ENCODE data around the gene ASPN.

ASPN gene

GRCh38 chr9:92432972-92433548 is 49.2 kb downstream of the ASPN start:
- TF ChIP-seq, protein P1, sequence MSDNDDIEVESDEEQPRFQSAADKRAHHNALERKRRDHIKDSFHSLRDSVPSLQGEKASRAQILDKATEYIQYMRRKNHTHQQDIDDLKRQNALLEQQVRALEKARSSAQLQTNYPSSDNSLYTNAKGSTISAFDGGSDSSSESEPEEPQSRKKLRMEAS (IDR thresholded peaks at IDR 0.05; ENCODE audit: low read depth, low read length): no peak
- TF ChIP-seq POLR2A (IDR thresholded peaks at IDR 0.05; ENCODE audit: extremely low read depth, insufficient read length) (no peak), MYC (IDR thresholded peaks at IDR 0.05; ENCODE audit: low read depth, low read length) (no peak), CTCF (IDR thresholded peaks at IDR 0.05; ENCODE audit: low read depth, low read length) (no peak)
- no peak for DNase-seq (ENCODE audit: low read depth)
- no peak overlapping the region for H3K4me3 ChIP-seq (ENCODE audit: low read depth, low read length)

- TF ChIP-seq POLR2A (IDR thresholded peaks at IDR 0.05; ENCODE audit: extremely low read depth, insufficient read length) (no peak), MYC (IDR thresholded peaks at IDR 0.05; ENCODE audit: low read depth, low read length) (no peak), CTCF (IDR thresholded peaks at IDR 0.05; ENCODE audit: low read depth, low read length) (no peak)
Measured at GRCh38 chr9:92432350-92432749, 50.0 kb downstream of the ASPN start.

DNA sequence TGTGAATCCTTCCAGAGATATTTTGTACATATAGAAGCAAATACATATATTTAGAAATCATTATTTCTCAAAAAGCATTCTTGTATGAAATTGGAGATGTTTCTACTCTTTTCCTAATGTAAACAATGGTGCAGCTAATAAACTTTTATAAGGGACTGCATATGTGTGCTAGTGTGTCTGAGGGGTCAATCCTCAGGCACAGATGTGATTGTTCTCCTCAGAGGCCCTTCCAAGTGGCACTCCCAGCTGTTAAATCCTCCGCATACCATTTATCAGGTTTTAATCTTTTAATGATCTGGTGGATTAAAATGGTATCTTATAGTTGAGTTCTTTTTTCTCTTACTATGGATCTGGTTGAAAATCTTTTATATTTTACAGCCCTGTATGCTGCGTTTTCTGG is 52.5 kb downstream of the ASPN start:
- TF ChIP-seq CTCF (IDR thresholded peaks at IDR 0.05; ENCODE audit: low read depth, low read length) (no peak), MYC (IDR thresholded peaks at IDR 0.05; ENCODE audit: low read depth, low read length) (no peak), POLR2A (IDR thresholded peaks at IDR 0.05; ENCODE audit: extremely low read depth, insufficient read length) (no peak)
- TF ChIP-seq, protein P1 (IDR thresholded peaks at IDR 0.05; ENCODE audit: low read depth, low read length): no peak
- H3K4me3 ChIP-seq (ENCODE audit: low read depth, low read length): no peak overlapping the region
- no peak for DNase-seq (ENCODE audit: low read depth)

More at GRCh38 chr9:92432350-92432749, 50.0 kb downstream of the ASPN start:
- DNase-seq (ENCODE audit: low read depth): no peak
- H3K4me3 ChIP-seq (ENCODE audit: low read depth, low read length): no peak overlapping the region

- H3K4me3 ChIP-seq (ENCODE audit: low read depth, low read length): no peak overlapping the region
- no peak for DNase-seq (ENCODE audit: low read depth)
- no peak for TF ChIP-seq CTCF (IDR thresholded peaks at IDR 0.05; ENCODE audit: low read depth, low read length)
- TF ChIP-seq, protein P1 (IDR thresholded peaks at IDR 0.05; ENCODE audit: low read depth, low read length): no peak
- no peak for TF ChIP-seq POLR2A (IDR thresholded peaks at IDR 0.05; ENCODE audit: extremely low read depth, insufficient read length)
- TF ChIP-seq MYC (IDR thresholded peaks at IDR 0.05; ENCODE audit: low read depth, low read length): no peak
Measured at GRCh38 chr9:92426501-92427145, 55.7 kb downstream of the ASPN start.

DNA sequence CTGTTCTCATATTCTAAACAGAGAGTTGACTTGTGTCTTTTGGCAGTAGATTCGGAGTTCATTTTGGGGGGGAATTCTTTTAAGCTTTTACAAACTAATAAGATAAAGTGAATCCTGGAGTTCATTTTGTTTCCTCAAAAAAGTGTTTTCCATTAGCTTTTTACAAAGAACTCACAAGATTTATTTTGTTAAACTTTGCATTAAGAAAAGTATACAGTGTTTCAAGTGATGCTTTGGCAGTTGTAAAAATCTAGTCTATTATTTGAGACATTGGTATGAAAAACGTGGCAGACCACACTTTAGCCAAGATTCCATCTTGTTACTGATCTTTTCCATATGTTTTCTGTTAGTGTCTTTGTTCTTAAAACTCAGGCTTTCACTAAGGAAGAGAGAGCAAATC is 56.8 kb downstream of the ASPN start:
- H3K4me3 ChIP-seq (ENCODE audit: low read depth, low read length): no peak overlapping the region
- no peak for TF ChIP-seq MYC (IDR thresholded peaks at IDR 0.05; ENCODE audit: low read depth, low read length)
- no peak for TF ChIP-seq POLR2A (IDR thresholded peaks at IDR 0.05; ENCODE audit: extremely low read depth, insufficient read length)
- TF ChIP-seq, protein P1 (IDR thresholded peaks at IDR 0.05; ENCODE audit: low read depth, low read length): no peak
- no peak for TF ChIP-seq CTCF (IDR thresholded peaks at IDR 0.05; ENCODE audit: low read depth, low read length)
- DNase-seq (ENCODE audit: low read depth): no peak

Data from NB4 (cell line).